LNCaP clone FGC (cell line): Measurements from ENCODE around the gene ACACB.

Experiments used
- DNase-seq: peaks from one replicate; pipeline ENCODE4 v3.0.0-alpha.2; 2011; ENCODE audit warnings: low read depth
- H3K4me3 ChIP-seq: 2 replicates; pipeline ENCODE4 v1.5.1; 2011; ENCODE audit warnings: mild to moderate bottlenecking, low read depth, low read length, control low read depth
- TF ChIP-seq, protein P1 (sequence below): IDR thresholded peaks from 2 replicates; pipeline ENCODE4 v1.5.1; 2012; ENCODE audit warnings: mild to moderate bottlenecking; ENCODE audit not compliant: control insufficient read depth, insufficient read depth; ENCODE audit errors: extremely low read depth

ACACB gene

DNA sequence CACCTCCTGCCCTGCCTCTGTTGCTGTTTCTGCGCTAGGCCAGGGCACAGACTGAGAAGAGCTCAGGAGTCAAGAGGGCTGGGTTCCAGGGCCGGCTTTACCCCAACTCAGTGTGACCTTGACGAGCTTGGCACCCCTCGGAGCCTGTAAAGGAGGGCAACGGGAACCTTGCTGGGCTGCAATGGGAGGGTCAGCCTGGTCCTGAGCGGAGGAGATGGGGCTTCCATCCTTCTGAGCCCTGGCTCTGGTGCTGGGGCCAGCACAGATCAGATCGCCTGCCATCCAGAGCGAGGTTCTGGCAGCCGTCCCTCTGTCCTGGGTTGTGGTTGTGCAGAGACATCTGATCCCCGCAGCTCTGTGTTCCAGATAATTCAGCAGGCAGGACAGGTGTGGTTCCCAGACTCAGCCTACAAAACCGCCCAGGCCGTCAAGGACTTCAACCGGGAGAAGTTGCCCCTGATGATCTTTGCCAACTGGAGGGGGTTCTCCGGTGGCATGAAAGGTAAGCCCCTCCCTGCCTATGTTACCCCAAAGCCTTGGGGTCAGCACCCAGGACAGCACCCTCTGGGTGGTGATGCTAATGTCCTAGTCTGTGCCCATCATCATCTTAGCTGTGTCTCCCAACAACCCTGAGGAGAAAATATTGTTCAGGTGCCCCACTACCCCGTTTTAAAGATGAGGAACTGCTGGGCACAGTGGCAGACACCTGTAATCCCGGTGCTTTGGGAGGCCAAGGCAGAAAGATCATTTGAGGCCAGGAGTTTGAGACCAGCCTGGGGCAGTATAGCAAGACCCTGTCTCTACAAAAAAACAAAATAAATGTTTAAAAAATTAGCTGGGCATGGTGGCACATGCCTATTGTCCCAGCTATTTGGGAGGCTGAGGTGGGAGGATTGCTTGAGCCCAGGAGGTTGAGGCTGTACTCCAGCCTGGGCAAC, 142.5 kb downstream of the ACACB start:
- no peak overlapping the region for H3K4me3 ChIP-seq
- TF ChIP-seq, protein P1, sequence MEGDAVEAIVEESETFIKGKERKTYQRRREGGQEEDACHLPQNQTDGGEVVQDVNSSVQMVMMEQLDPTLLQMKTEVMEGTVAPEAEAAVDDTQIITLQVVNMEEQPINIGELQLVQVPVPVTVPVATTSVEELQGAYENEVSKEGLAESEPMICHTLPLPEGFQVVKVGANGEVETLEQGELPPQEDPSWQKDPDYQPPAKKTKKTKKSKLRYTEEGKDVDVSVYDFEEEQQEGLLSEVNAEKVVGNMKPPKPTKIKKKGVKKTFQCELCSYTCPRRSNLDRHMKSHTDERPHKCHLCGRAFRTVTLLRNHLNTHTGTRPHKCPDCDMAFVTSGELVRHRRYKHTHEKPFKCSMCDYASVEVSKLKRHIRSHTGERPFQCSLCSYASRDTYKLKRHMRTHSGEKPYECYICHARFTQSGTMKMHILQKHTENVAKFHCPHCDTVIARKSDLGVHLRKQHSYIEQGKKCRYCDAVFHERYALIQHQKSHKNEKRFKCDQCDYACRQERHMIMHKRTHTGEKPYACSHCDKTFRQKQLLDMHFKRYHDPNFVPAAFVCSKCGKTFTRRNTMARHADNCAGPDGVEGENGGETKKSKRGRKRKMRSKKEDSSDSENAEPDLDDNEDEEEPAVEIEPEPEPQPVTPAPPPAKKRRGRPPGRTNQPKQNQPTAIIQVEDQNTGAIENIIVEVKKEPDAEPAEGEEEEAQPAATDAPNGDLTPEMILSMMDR: no peak
- no peak for DNase-seq

- TF ChIP-seq, protein P1: no peak
- DNase-seq: no peak
- H3K4me3 ChIP-seq: no peak overlapping the region
Observed at GRCh38 chr12:109259545-109259895, 143.1 kb downstream of the ACACB start.

- no peak overlapping the region for H3K4me3 ChIP-seq
- TF ChIP-seq, protein P1: no peak
- DNase-seq: no peak
Observed at GRCh38 chr12:109261087-109261486, 144.7 kb downstream of the ACACB start.

DNA sequence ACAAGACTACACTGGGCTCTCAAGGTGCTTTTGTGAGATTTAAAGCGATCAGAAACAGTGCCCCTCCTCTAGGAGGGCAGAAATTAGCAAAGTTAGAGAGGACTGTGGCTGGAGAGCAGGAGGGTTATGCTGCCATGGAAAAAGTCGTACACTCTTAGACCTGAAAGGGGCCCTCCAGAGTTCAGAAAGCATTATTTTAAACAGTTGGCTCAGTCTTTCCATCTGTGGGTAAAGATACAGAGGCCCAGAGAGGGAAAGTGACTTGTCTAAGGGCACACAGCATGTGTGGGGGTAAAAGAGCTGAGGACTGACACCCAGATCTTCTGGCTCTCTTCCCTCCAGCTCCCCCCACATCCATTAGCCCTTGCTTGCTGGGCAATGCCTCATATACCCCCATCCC, 145.6 kb downstream of the ACACB start:
- H3K4me3 ChIP-seq: no peak overlapping the region
- TF ChIP-seq, protein P1: no peak
- no peak for DNase-seq

- TF ChIP-seq, protein P1: no peak
- H3K4me3 ChIP-seq: no peak overlapping the region
- no peak for DNase-seq
Observed at GRCh38 chr12:109263439-109263838, 147.1 kb downstream of the ACACB start.

- DNase-seq: peak; percentile 34
- TF ChIP-seq, protein P1: peak; percentile 83
- H3K4me3 ChIP-seq: no peak overlapping the region
Observed at GRCh38 chr12:109264095-109264942, 147.9 kb downstream of the ACACB start.
